Astrocyte (in vitro differentiated cells and primary cell): Measurements from ENCODE around the gene PITX1.

Source experiments
- CTCF ChIP-seq: IDR thresholded peaks from 2 replicates; pipeline ENCODE4 v1.5.1; 2011; ENCODE audit warnings: low read depth, mild to moderate bottlenecking, inconsistent platforms, low read length, moderate library complexity; ENCODE audit not compliant: insufficient read depth
- EZH2 ChIP-seq: IDR thresholded peaks from 2 replicates; pipeline ENCODE4 v1.6.1; 2012; ENCODE audit warnings: mild to moderate bottlenecking, low read length, inconsistent platforms; ENCODE audit not compliant: insufficient read depth

GRCh38 chr5:135051399-135051798 is 17.4 kb upstream of the PITX1 start:
- TF ChIP-seq CTCF (no peak), EZH2 (no peak)
